DND-41 (cell line): Measurements from ENCODE around the gene BPIFB4.

Experiments used
- ATAC-seq: fragments of 200-7000 bp; cut with Tn5 transposase; 3 replicates; pipeline ENCODE4 v1.9.1; 2021; ENCODE audit warnings: low read depth; ENCODE audit not compliant: insufficient read depth
- DNase-seq: peaks from one replicate; pipeline ENCODE4 v3.0.0-alpha.2; 2020
- H2AFZ ChIP-seq: 2 replicates; pipeline ENCODE4 v1.6.0; 2012; ENCODE audit warnings: low read depth, low read length
- H3K27ac ChIP-seq: 2 replicates; pipeline ENCODE4 v1.5.1; 2012; ENCODE audit warnings: low read length, inconsistent platforms
- H3K27me3 ChIP-seq: fragments of 200-600 bp; sonication (generic); 2 replicates; pipeline ENCODE4 v1.6.0; 2012; ENCODE audit warnings: low read length, mild to moderate bottlenecking, inconsistent platforms; ENCODE audit not compliant: insufficient read depth, poor library complexity
- H3K36me3 ChIP-seq: 2 replicates; pipeline ENCODE4 v1.5.1; 2012; ENCODE audit warnings: low read length, inconsistent platforms; ENCODE audit not compliant: insufficient read depth
- H3K4me1 ChIP-seq: 2 replicates; pipeline ENCODE4 v1.5.1; 2012; ENCODE audit warnings: mild to moderate bottlenecking, low read length; ENCODE audit not compliant: insufficient read depth
- H3K4me2 ChIP-seq: 2 replicates; pipeline ENCODE4 v1.6.0; 2012; ENCODE audit warnings: mild to moderate bottlenecking, moderate library complexity, low read length, inconsistent platforms; ENCODE audit not compliant: insufficient read depth
- H3K4me3 ChIP-seq, 2 experiments: fragments of 200-600 bp in 1 of 2; shearing (Covaris generic) in 1 of 2; 2 replicates each; pipeline ENCODE4 v1.5.1; 2012 to 2016; ENCODE audit warnings: inconsistent platforms in 2 of 2, low read length in 2 of 2, mild to moderate bottlenecking in 2 of 2, low read depth in 1 of 2, moderate library complexity in 1 of 2
- H3K79me2 ChIP-seq: 2 replicates; pipeline ENCODE4 v1.6.0; 2012; ENCODE audit warnings: low read length, inconsistent platforms; ENCODE audit not compliant: insufficient read depth
- H3K9ac ChIP-seq: 2 replicates; pipeline ENCODE4 v1.6.0; 2012; ENCODE audit warnings: low read depth, mild to moderate bottlenecking, inconsistent platforms, low read length, moderate library complexity
- H3K9me3 ChIP-seq: 2 replicates; pipeline ENCODE4 v1.5.1; 2012; ENCODE audit warnings: low read length, moderate library complexity, mild to moderate bottlenecking, inconsistent platforms; ENCODE audit not compliant: insufficient read depth, severe bottlenecking
- H4K20me1 ChIP-seq: 2 replicates; pipeline ENCODE4 v1.6.0; 2012; ENCODE audit warnings: low read length; ENCODE audit not compliant: insufficient read depth
- EZH2 ChIP-seq: IDR thresholded peaks from 3 replicates; pipeline ENCODE4 v1.6.1; 2012; ENCODE audit warnings: borderline replicate concordance, low read depth, mild to moderate bottlenecking, moderate library complexity, low read length, inconsistent platforms; ENCODE audit not compliant: severe bottlenecking
- TF ChIP-seq, protein P1 (sequence below): IDR thresholded peaks from 2 replicates; pipeline ENCODE4 v1.5.1; 2012; ENCODE audit warnings: borderline replicate concordance, low read length, moderate library complexity, mild to moderate bottlenecking; ENCODE audit not compliant: poor library complexity, severe bottlenecking; ENCODE audit errors: extremely low read depth

Gene BPIFB4

DNA sequence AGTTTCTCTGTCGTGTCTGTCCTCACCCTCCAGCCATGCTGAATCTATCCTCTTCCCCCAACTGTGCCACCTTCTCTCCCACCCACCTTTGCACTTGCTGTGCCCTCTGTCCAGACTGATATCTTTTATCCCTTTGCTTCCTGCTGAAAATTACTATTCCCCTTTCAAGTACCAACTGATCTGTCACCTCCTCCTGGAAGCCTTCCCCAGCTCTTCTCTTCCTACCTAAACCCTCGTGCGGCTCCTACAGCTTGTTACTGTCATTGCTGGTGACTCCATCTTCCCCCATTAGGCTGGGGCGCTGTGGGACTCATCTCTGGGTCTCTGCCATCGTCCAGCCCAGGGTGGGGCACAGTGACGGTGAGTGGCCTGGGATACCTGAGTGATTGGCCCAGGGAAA lies 46.9 kb upstream of the BPIFB4 start:
- H3K9ac ChIP-seq: no peak overlapping the region
- TF ChIP-seq, protein P1, sequence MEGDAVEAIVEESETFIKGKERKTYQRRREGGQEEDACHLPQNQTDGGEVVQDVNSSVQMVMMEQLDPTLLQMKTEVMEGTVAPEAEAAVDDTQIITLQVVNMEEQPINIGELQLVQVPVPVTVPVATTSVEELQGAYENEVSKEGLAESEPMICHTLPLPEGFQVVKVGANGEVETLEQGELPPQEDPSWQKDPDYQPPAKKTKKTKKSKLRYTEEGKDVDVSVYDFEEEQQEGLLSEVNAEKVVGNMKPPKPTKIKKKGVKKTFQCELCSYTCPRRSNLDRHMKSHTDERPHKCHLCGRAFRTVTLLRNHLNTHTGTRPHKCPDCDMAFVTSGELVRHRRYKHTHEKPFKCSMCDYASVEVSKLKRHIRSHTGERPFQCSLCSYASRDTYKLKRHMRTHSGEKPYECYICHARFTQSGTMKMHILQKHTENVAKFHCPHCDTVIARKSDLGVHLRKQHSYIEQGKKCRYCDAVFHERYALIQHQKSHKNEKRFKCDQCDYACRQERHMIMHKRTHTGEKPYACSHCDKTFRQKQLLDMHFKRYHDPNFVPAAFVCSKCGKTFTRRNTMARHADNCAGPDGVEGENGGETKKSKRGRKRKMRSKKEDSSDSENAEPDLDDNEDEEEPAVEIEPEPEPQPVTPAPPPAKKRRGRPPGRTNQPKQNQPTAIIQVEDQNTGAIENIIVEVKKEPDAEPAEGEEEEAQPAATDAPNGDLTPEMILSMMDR: no peak
- no peak for TF ChIP-seq EZH2
- no peak overlapping the region for H2AFZ ChIP-seq

DNA sequence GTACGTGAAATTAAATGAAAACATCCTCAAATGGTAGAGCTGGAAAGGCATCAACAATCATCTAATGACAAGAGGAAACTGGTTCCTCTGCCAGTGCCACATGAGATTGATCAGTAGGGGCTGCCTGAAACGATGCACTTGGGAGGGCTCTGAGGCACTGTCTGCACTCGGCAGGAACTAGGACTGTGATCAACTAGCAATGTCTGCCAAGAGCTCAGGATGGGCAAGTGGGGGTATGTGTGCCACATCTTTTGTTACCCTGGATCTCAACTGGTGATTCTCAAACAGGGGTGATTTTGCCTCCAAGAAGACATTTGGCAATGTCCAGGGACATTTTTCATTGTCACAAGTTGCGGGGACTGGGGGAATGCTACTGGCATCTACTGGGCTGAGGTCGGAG lies 46.1 kb upstream of the BPIFB4 start:
- no peak overlapping the region for H3K4me2 ChIP-seq
- no peak for DNase-seq

More for the DNA sequence above, 46.9 kb upstream of the BPIFB4 start:
- ATAC-seq (no peak), DNase-seq (no peak)
- no peaks in the 10 kb centered on the region for H3K9me3 ChIP-seq
- H3K27ac ChIP-seq: no peak overlapping the region
- no peak overlapping the region for H3K4me2 ChIP-seq
- no peak overlapping the region for H3K4me3 ChIP-seq
- H4K20me1 ChIP-seq: no peaks in the 10 kb centered on the region
- H3K36me3 ChIP-seq: no peaks in the 10 kb centered on the region
- no peaks in the 10 kb centered on the region for H3K4me1 ChIP-seq
- H3K79me2 ChIP-seq: no peaks in the 10 kb centered on the region
- no peaks in the 10 kb centered on the region for H3K27me3 ChIP-seq

DNA sequence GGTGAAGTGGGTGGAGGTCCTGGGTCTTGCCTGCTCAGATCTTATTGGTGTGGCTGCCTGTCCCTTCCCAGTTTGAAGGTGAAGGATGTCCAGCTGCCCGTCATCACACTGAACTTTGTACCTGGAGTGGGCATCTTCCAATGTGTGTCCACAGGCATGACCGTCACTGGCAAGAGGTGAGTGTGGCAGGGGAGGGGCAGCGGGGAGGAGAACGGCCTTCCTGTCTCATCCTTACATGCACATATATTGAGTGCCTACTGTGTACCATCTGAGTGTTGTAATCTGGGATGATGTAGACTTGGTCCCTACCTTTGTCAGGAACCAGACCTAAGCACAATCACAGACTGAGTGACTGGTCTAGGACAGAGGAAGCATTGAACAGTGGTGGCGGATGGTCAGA lies 45.3 kb upstream of the BPIFB4 start:
- ATAC-seq (no peak), DNase-seq (no peak)
- Histone ChIP-seq H3K4me3 (no peak overlapping the region), H3K9me3 (no peaks in the 10 kb centered on the region), H3K27ac (no peak overlapping the region), H3K79me2 (no peaks in the 10 kb centered on the region), H3K9ac (no peak overlapping the region), H3K4me1 (no peaks in the 10 kb centered on the region), H3K27me3 (no peaks in the 10 kb centered on the region), H3K36me3 (no peaks in the 10 kb centered on the region), H4K20me1 (no peaks in the 10 kb centered on the region), H3K4me2 (no peak overlapping the region), H2AFZ (no peak overlapping the region)
- no peak for TF ChIP-seq EZH2
- TF ChIP-seq, protein P1: no peak

More for the DNA sequence above, 46.1 kb upstream of the BPIFB4 start:
- no peaks in the 10 kb centered on the region for H3K79me2 ChIP-seq
- no peaks in the 10 kb centered on the region for H3K9me3 ChIP-seq
- no peaks in the 10 kb centered on the region for H3K36me3 ChIP-seq
- H4K20me1 ChIP-seq: no peaks in the 10 kb centered on the region
- H2AFZ ChIP-seq: no peak overlapping the region
- no peak overlapping the region for H3K27ac ChIP-seq
- no peak overlapping the region for H3K9ac ChIP-seq
- no peak for ATAC-seq
- H3K27me3 ChIP-seq: no peaks in the 10 kb centered on the region
- no peak for TF ChIP-seq EZH2
- TF ChIP-seq, protein P1: no peak
- H3K4me3 ChIP-seq: no peak overlapping the region
- no peaks in the 10 kb centered on the region for H3K4me1 ChIP-seq

DNA sequence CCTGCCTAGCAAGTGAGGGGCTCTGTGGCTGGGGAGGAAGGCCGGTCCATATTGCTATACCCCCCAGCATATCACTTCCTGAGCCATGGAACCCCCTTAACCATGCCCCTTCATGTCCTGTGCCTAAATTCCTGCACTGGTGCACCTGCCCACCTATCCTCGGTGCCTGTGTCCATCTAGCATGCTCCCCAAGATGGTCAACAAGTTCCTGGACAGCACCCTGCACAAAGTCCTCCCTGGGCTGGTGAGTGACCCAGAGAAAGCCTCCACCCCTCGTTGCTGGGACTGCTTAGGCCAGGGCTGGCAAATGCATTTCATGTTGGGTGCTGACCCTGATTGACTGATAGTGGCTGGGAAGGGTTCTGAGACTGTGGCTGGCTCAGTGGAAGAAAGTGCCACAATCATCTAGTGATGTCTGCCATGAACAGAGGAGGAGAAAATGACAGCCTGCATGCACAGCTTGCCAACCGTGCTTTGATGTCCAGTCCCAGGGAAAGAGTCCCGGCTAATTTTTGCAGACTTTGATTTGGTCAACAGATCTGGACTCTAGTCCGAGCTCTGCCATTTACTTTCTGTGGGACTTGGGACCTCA lies 44.4 kb upstream of the BPIFB4 start:
- H3K9me3 ChIP-seq: no peaks in the 10 kb centered on the region
- DNase-seq (no peak), ATAC-seq (no peak)
- no peaks in the 10 kb centered on the region for H3K4me1 ChIP-seq
- TF ChIP-seq EZH2: no peak
- TF ChIP-seq, protein P1: no peak
- H3K4me3 ChIP-seq: no peak overlapping the region
- no peaks in the 10 kb centered on the region for H3K79me2 ChIP-seq
- no peak overlapping the region for H2AFZ ChIP-seq
- no peak overlapping the region for H3K9ac ChIP-seq
- no peak overlapping the region for H3K27ac ChIP-seq
- H3K36me3 ChIP-seq: no peaks in the 10 kb centered on the region
- no peak overlapping the region for H3K4me2 ChIP-seq
- H3K27me3 ChIP-seq: no peaks in the 10 kb centered on the region
- no peaks in the 10 kb centered on the region for H4K20me1 ChIP-seq
